ENCODE data around the gene MUS81. TPM values are rescaled to one million over a fixed set of nuclear protein-coding genes. Genes with fewer than 3 reads are reported as not detected.
A peak's percentile ranks its signal among the peaks of the same experiment; 100 is the strongest.

MUS81 gene
- total and polyA plus RNA-seq, 11 donors, result 24.6 to 56.1 (median 35.9) TPM

- Histone ChIP-seq H3K36me3 (no peaks in the 10 kb centered on the region), H3K9me3 (no peaks in the 10 kb centered on the region), H3K27ac (peak overlapping the region in 11 of 12 donors; percentile 33 to 86 (median 62)), H3K4me1 (peaks cover 0 to 25% (median 5%) of the 10 kb centered on the region in 12 donors), H3K27me3 (no peaks in the 10 kb centered on the region), H3K4me3 (peak overlapping the region; percentile 31 to 83 (median 67))
- DNase-seq (peak; percentile 92 to 97 (median 94)), ATAC-seq (peak; percentile 62 to 98 (median 96))
- intact Hi-C loops (cut with DNase I), result loop anchor here in 9 of 10 donors (1.0 to 10.0 kb wide), 16 partner anchors 36 to 276 kb away; partner anchors contain the start of genes AP5B1 (in 7 of the 9), KAT5 (in 5 of the 9) and SIPA1 (in 1 of the 9)
- WGBS, 4 donors, result 6 to 11% (median 9%) methylated on average over 40 to 74 of the region's 74 CpGs
- peak in 11 of 12 donors; percentile 98 to 100 (median 100) for TF ChIP-seq CTCF (IDR thresholded peaks at IDR 0.05)
- TF ChIP-seq POLR2A (IDR thresholded peaks at IDR 0.05), result no peak
Measured at GRCh38 chr11:65817835-65818680, 42.2 kb upstream of the MUS81 start.

- Histone ChIP-seq H3K4me1 (peaks cover 0 to 10% (median 5%) of the 10 kb centered on the region in 12 donors), H3K36me3 (no peaks in the 10 kb centered on the region), H3K9me3 (no peaks in the 10 kb centered on the region), H3K27me3 (no peaks in the 10 kb centered on the region), H3K4me3 (no peak overlapping the region), H3K27ac (no peak overlapping the region)
- ATAC-seq (no peak), DNase-seq (no peak)
- TF ChIP-seq CTCF (IDR thresholded peaks at IDR 0.05) (no peak), POLR2A (IDR thresholded peaks at IDR 0.05) (no peak)
- WGBS, 4 donors, result 55 to 64% (median 58%) methylated on average over 8 of the region's 8 CpGs
- intact Hi-C loops (cut with DNase I), result loop anchor here in 1 of 10 donors (5.0 kb wide), 1 partner anchor 119 kb away; no protein-coding TSS in a partner anchor
Measured at GRCh38 chr11:65821107-65821506, 39.1 kb upstream of the MUS81 start.

- WGBS, 4 donors, result 76 to 86% (median 85%) methylated on average over 15 of the region's 15 CpGs
- H3K27ac ChIP-seq, result no peak overlapping the region
- H3K4me3 ChIP-seq, result no peak overlapping the region
- ATAC-seq (no peak), DNase-seq (no peak)
- no peaks in the 10 kb centered on the region for H3K36me3 ChIP-seq
- peaks cover 0 to 3% (median 0%) of the 10 kb centered on the region in 12 donors for H3K4me1 ChIP-seq
- TF ChIP-seq CTCF (IDR thresholded peaks at IDR 0.05), result no peak
- no peak for TF ChIP-seq POLR2A (IDR thresholded peaks at IDR 0.05)
- intact Hi-C loops (cut with DNase I), result loop anchor here in 1 of 10 donors (5.0 kb wide), 1 partner anchor 121 kb away; no protein-coding TSS in a partner anchor
- H3K9me3 ChIP-seq, result no peaks in the 10 kb centered on the region
- H3K27me3 ChIP-seq, result no peaks in the 10 kb centered on the region
Measured at GRCh38 chr11:65822776-65823528, 37.3 kb upstream of the MUS81 start.

All from heart left ventricle (tissue), 16 donors.